ENCODE data around the gene TEC.
"Not testable (repeated sequence)": the region's sequence is repeated elsewhere in the genome, so short reads cannot be mapped to it uniquely, and the experiment has no call there.

Gene TEC

GRCh38 chr4:48268956-48269860 is at the start of gene TEC:
TSS of gene TEC (minus strand) at chr4:48269838. CDS start at chr4:48228614, 41,224 bp downstream.
- DNase-seq = peak; percentile 41

- DNase-seq = peak; percentile 16
These were observed 46.3 kb upstream of the TEC start for GRCh38 chr4:48315728-48316630.

GRCh38 chr4:48314746-48315145 is 45.1 kb upstream of the TEC start:
- not testable (repeated sequence) for DNase-seq

GRCh38 chr4:48311896-48312295 is 42.3 kb upstream of the TEC start:
- no peak for DNase-seq

GRCh38 chr4:48308901-48309300 is 39.3 kb upstream of the TEC start:
- DNase-seq = no peak

- no peak for DNase-seq
These were observed 37.9 kb upstream of the TEC start for GRCh38 chr4:48307528-48307927.

- DNase-seq = no peak
These were observed 35.9 kb upstream of the TEC start for GRCh38 chr4:48305508-48305907.

- no peak for DNase-seq
These were observed 30.4 kb upstream of the TEC start for GRCh38 chr4:48300004-48300403.

- no peak for DNase-seq
These were observed 29.9 kb upstream of the TEC start for GRCh38 chr4:48299560-48299959.

- no peak for DNase-seq
These were observed 27.7 kb upstream of the TEC start for GRCh38 chr4:48297256-48297846.

GRCh38 chr4:48296365-48296764 is 26.7 kb upstream of the TEC start:
- DNase-seq = no peak

- no peak for DNase-seq
These were observed 25.5 kb upstream of the TEC start for GRCh38 chr4:48295116-48295515.

GRCh38 chr4:48292218-48292790 is 22.7 kb upstream of the TEC start:
- DNase-seq = not testable (repeated sequence)

- DNase-seq = no peak
These were observed 20.6 kb upstream of the TEC start for GRCh38 chr4:48290146-48290772.

GRCh38 chr4:48286060-48286459 is 16.4 kb upstream of the TEC start:
- DNase-seq = not testable (repeated sequence)

GRCh38 chr4:48285640-48286039 is 16.0 kb upstream of the TEC start:
- not testable (repeated sequence) for DNase-seq

GRCh38 chr4:48275686-48276085 is 6.0 kb upstream of the TEC start:
- no peak for DNase-seq

GRCh38 chr4:48275247-48275646 is 5.6 kb upstream of the TEC start:
- peak; percentile 60 for DNase-seq

GRCh38 chr4:48271626-48272025 is 2.0 kb upstream of the TEC start:
- no peak for DNase-seq

GRCh38 chr4:48270951-48271473 is 1.4 kb upstream of the TEC start:
- no peak for DNase-seq

- DNase-seq = no peak
These were observed 872 bp upstream of the TEC start for GRCh38 chr4:48270523-48270897.

GRCh38 chr4:48269861-48270522 is 354 bp upstream of the TEC start:
- peak; percentile 94 for DNase-seq

Measured in GDM1 (cell line).